Spinal cord (tissue), 10 donors: ENCODE results near the gene SUZ12. TPM values are rescaled to one million over a fixed set of nuclear protein-coding genes. Genes with fewer than 3 reads are reported as not detected.
"Not testable (repeated sequence)": the region's sequence is repeated elsewhere in the genome, so short reads cannot be mapped to it uniquely, and the experiment has no call there.

ENCODE experiments used
- DNase-seq, 6 donors: peaks; one replicate each; pipeline versions ENCODE4 v3.0.0 to v3.0.0-alpha.2; 2013 to 2015; ENCODE audit warnings: low spot score in 6 of 6, low read depth in 4 of 6
- H3K27ac ChIP-seq: one replicate; pipeline ENCODE4 v1.5.1; 2013; ENCODE audit warnings: low read depth, low read length, control low read depth
- H3K27me3 ChIP-seq: one replicate; pipeline ENCODE4 v1.6.1; 2013; ENCODE audit warnings: low read length; ENCODE audit not compliant: control insufficient read depth, insufficient read depth
- H3K36me3 ChIP-seq: one replicate; pipeline ENCODE4 v1.6.1; 2013; ENCODE audit warnings: low read length; ENCODE audit not compliant: control insufficient read depth, insufficient read depth
- H3K4me1 ChIP-seq: one replicate; pipeline ENCODE4 v1.6.1; 2013; ENCODE audit warnings: low read length; ENCODE audit not compliant: control insufficient read depth, insufficient read depth
- H3K4me3 ChIP-seq: one replicate; pipeline ENCODE4 v1.5.1; 2013; ENCODE audit warnings: low read depth, low read length, control low read depth
- H3K9me3 ChIP-seq: one replicate; pipeline ENCODE4 v1.6.1; 2013; ENCODE audit warnings: low read length; ENCODE audit not compliant: control insufficient read depth, insufficient read depth
- WGBS: methylation state at CpG from one replicate; pipeline ENCODE4 v1.1.5; 2013; ENCODE audit warnings: missing lambda C conversion rate; ENCODE audit not compliant: insufficient coverage; 5-methylcytosine and 5-hydroxymethylcytosine counted together
- polyA plus RNA-seq, 2 donors: library from polyadenylated mRNA; unstranded; fragments of 120-200 nt; gene quantifications; one replicate each; pipeline ENCODE4 v1.2.1, GENCODE V29; 2013; ENCODE audit not compliant: insufficient read length in 2 of 2
- total RNA-seq, 2 donors: library from RNA; depleted of rRNA in 1 of 2; stranded (reverse); fragments of 120-200 nt in 1 of 2; fragments of >200 nt in 1 of 2; gene quantifications; one replicate each; pipeline versions ENCODE4 v1.2.3 to v1.2.4, GENCODE V29; 2013 to 2014
- donor health status: healthy.

Gene SUZ12
- total and polyA plus RNA-seq, 4 donors = 17.3 to 39.4 (median 25.8) TPM

DNA sequence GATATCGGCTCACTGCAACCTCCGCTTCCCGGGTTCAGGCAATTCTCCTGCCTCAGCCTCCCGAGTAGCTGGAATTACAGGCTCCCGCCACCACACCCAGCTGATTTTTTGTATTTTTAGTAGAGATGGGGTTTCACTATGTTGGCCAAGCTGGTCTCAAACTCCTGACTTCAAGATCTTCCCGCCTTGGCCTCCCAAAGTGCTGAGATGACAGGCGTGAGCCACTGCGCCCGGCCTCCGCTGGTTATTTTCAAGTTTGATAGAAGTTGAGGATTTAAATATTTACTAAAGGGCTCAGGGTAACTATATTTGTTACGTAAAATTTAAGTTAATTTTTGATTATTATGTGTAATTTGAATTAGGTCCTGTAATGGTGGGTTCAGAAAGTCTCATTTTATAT lies 5.1 kb downstream of the SUZ12 start:
- H3K27ac ChIP-seq, H3K9me3 ChIP-seq, H3K27me3 ChIP-seq, DNase-seq, H3K4me1 ChIP-seq, H3K4me3 ChIP-seq: not testable (repeated sequence)
- 100% methylated on average over 1 of the region's 11 CpGs for WGBS
- H3K36me3 ChIP-seq = peaks cover 10% of the 10 kb centered on the region

GRCh38 chr17:31942396-31942795 lies 5.6 kb downstream of the SUZ12 start:
- H3K27ac ChIP-seq, H3K27me3 ChIP-seq, H3K4me1 ChIP-seq, H3K9me3 ChIP-seq, H3K4me3 ChIP-seq, DNase-seq: not testable (repeated sequence)
- peaks cover 10% of the 10 kb centered on the region for H3K36me3 ChIP-seq
- WGBS = 78% methylated on average over 2 of the region's 7 CpGs

- H3K4me3 ChIP-seq, H3K9me3 ChIP-seq, H3K27ac ChIP-seq, H3K27me3 ChIP-seq, H3K4me1 ChIP-seq, DNase-seq: not testable (repeated sequence)
- H3K36me3 ChIP-seq = peaks cover 37% of the 10 kb centered on the region
- no CpG with 5 or more reads among the region's 3 CpGs for WGBS
These were observed 15.1 kb downstream of the SUZ12 start for GRCh38 chr17:31951953-31952352.

DNA sequence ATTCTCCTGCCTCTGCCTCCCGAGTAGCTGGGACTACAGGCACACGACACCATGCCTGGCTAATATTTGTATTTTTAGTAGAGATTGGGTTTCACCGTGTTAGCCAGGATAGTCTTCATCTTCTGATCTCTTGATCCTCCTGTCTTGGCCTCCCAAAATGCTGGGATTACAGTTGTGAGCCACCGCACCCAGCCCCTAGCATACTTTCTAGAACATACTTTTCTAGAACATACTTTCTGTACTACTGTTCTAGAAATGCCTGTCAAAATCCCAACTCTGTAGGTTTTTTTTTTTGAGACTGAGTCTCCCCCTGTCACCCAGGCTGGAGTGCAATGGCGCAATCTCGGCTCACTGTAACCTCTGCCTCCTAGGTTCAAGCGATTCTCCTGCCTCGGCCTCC lies 27.3 kb downstream of the SUZ12 start:
- H3K9me3 ChIP-seq, H3K4me1 ChIP-seq, H3K4me3 ChIP-seq, H3K27me3 ChIP-seq, H3K27ac ChIP-seq, DNase-seq: not testable (repeated sequence)
- peaks cover 38% of the 10 kb centered on the region for H3K36me3 ChIP-seq
- WGBS = 100% methylated on average over 2 of the region's 8 CpGs

DNA sequence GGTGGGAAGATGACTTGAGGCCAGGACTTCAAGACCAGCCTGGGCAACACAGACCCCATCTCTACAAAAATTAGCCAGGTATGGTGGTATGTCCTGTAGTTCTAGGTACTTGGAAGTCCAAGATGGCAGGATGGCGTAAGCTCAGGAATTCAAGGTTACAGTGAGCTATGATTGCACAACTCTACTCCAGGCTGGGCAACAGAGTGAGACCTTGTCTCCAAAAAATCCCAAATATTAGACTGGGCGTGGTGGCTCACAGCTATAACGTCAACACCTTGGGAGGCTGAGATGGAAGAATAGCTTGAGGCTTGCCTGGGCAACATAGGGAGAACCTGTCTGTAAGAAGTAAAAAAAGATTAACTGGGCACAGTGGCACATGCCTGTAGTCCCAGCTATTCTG lies 30.8 kb downstream of the SUZ12 start:
- no peak for DNase-seq
- Histone ChIP-seq H3K4me3 (no peak overlapping the region), H3K27ac (no peak overlapping the region), H3K36me3 (peaks cover 35% of the 10 kb centered on the region), H3K9me3 (no peaks in the 10 kb centered on the region), H3K4me1 (no peaks in the 10 kb centered on the region), H3K27me3 (no peaks in the 10 kb centered on the region)
- WGBS = 100% methylated on average over 1 of the region's 3 CpGs

DNA sequence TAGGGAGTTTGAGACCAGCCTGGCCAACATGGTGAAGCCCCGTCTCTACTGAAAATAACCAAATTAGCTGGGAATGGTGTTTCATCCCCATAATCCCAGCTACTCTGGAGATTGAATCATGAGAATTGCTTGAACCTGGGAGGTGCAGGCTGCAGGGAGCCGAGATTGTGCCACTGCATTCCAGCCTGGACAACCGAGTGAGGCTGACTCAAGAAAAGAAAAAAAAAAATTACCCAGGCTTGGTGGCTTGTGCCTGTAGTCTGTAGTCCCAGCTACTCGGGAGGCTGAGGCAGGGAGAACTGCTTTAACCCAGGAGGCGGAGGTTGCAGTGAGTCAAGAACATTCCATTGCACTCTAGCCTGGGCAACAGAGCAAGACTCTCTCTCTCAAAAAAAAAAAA lies 33.6 kb downstream of the SUZ12 start:
- not testable (repeated sequence) for H3K27ac ChIP-seq, DNase-seq, H3K4me3 ChIP-seq, H3K27me3 ChIP-seq, H3K4me1 ChIP-seq, H3K9me3 ChIP-seq
- WGBS = 79% methylated on average over 2 of the region's 5 CpGs
- H3K36me3 ChIP-seq = peaks cover 28% of the 10 kb centered on the region

DNA sequence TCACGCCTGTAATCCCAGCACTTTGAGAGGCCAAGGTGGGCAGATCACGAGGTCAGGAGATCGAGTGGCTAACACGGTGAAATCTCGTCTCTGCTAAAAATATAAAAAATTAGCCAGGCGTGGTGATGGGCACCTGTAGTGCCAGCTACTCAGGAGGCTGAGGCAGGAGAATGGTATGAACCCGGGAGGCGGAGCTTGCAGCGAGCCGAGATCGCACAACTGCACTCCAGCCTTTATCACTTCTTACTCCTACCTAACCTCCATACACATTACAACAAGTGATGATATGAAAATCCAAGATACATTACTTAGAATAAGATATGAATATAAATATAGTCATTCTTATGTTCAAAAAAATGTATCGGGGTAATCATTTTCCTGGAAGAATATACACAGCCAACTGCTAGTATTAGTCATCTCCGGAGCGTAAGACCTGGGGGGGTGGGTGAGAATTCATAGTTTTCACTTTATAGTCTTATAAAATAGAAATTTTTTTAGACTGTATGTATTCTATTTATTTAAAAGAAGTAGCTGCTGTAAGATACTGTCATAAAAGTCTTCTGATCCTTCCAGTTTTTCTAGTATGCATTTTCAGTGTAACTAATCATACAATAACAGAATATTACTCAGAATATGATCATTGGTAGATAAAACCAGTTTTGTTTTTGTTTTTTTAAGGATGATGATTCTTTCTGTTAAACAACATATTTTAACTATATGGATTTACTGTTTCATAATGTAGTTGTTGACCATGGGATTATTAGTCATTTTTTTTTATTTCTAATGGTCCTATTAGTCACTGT lies 37.7 kb downstream of the SUZ12 start:
- H3K36me3 ChIP-seq = peaks cover 13% of the 10 kb centered on the region
- not testable (repeated sequence) for H3K9me3 ChIP-seq, DNase-seq, H3K4me1 ChIP-seq, H3K27me3 ChIP-seq, H3K27ac ChIP-seq, H3K4me3 ChIP-seq
- WGBS = 97% methylated on average over 6 of the region's 14 CpGs

DNA sequence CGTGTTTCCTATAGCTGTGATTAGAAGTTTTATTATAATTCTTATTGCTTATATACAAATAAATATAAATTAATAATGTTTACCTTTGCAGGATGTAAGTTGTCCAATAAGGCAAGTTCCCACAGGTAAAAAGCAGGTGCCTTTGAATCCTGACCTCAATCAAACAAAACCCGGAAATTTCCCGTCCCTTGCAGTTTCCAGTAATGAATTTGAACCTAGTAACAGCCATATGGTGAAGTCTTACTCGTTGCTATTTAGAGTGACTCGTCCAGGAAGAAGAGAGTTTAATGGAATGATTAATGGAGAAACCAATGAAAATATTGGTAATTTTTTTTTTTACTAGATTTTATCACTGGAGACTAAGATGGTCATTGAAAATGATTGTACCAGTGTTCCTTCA lies 38.6 kb downstream of the SUZ12 start:
- H3K9me3 ChIP-seq, H3K27me3 ChIP-seq, H3K4me1 ChIP-seq, H3K4me3 ChIP-seq, DNase-seq, H3K27ac ChIP-seq: not testable (repeated sequence)
- peaks cover 11% of the 10 kb centered on the region for H3K36me3 ChIP-seq
- no CpG with 5 or more reads among the region's 5 CpGs for WGBS

DNA sequence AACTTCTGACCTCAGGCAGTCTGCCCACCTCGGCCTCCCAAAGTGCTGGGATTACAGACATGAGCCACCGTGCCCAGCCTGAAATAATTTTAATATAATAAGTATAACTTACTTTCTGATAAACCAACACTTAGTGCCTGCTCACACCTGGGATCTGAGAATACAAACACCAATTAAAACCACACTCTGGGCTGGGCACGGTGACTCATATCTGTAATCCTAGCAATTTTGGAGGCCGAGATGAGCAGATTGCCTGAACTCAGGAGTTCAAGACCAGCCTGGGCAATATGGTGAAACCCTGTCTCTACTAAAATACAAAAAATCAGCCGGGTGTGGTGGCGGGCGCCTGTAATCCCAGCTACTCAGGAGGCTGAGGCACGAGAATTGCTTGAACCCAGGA lies 55.0 kb downstream of the SUZ12 start:
- H3K36me3 ChIP-seq = peaks cover 58% of the 10 kb centered on the region
- not testable (repeated sequence) for H3K4me1 ChIP-seq, DNase-seq, H3K9me3 ChIP-seq, H3K27me3 ChIP-seq, H3K27ac ChIP-seq, H3K4me3 ChIP-seq
- WGBS = 100% methylated on average over 1 of the region's 8 CpGs

- DNase-seq = no peak
- H3K4me3 ChIP-seq = no peak overlapping the region
- no peak overlapping the region for H3K27ac ChIP-seq
- 100% methylated on average over 3 of the region's 6 CpGs for WGBS
- H3K27me3 ChIP-seq = no peaks in the 10 kb centered on the region
- H3K9me3 ChIP-seq = no peaks in the 10 kb centered on the region
- H3K4me1 ChIP-seq = no peaks in the 10 kb centered on the region
- H3K36me3 ChIP-seq = peaks cover 31% of the 10 kb centered on the region
These were observed 60.2 kb downstream of the SUZ12 start for GRCh38 chr17:31997005-31997404.
